Measurements from ENCODE around the gene RPS2.

GRCh38 chr16:1914988-1915387, 49.6 kb downstream of the RPS2 start:
- TF ChIP-seq CTCF (IDR thresholded peaks at IDR 0.05) (no peak), POLR2A (IDR thresholded peaks at IDR 0.05) (no peak)

All from lower leg skin (tissue), 3 donors.